ENCODE results near the gene TAAR9. TPM values are rescaled to one million over a fixed set of nuclear protein-coding genes. Genes with fewer than 3 reads are reported as not detected.
"Not testable (repeated sequence)": the region's sequence is repeated elsewhere in the genome, so short reads cannot be mapped to it uniquely, and the experiment has no call there.

The TAAR9 gene
- total RNA-seq, 4 donors from 2014 or later, result not detected

DNA sequence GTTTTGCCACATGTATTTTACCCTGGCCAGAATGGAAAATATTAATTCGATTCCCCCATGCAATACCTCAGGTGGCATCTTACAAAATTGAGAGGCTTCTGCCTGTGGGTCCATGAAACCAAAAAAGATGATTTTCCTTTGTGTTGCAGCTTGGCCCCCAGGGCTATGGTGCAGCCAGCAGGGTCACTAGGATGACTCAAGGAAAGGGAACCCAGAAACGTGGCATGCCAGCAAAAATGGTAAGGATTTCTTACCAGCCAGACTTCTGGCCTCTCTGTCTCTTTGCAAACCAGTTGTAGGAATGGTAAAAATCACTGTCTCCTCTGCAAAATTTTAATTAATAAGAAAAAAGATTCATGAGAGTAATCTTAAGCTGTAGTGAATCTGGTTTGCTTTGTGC is 11.6 kb upstream of the TAAR9 start:
- in situ Hi-C loops (cut with MboI; ENCODE audit: low pct_ligation_motif_present in 1 of 4, low pct_unique_long_range_greater_than_20kb in 1 of 4, low sequenced_read_pairs in 3 of 4) (loop anchor here (25.0 kb wide), 2 partner anchors 236 to 261 kb away; partner anchors contain the start of genes VNN2 (in 3 of the 4) and SLC18B1 (in 1 of the 4)), intact Hi-C loops (cut with DNase I; ENCODE audit: low total_unique reads) (no loop called here)
- H3K9me3 ChIP-seq, result no peaks in the 10 kb centered on the region
- 56 to 67% methylated on average over 2 of the region's 2 CpGs for WGBS, 2 donors (ENCODE audit: low coverage in 1 of 2)
- no peak for DNase-seq
- no peaks in the 10 kb centered on the region for H3K36me3 ChIP-seq
- H3K27me3 ChIP-seq, result no peaks in the 10 kb centered on the region
- TF ChIP-seq POLR2A (IDR thresholded peaks at IDR 0.05), result no peak
- TF ChIP-seq EP300 (IDR thresholded peaks at IDR 0.05; ENCODE audit: low read depth), result no peak
- no peak for TF ChIP-seq POLR2AphosphoS5 (IDR thresholded peaks at IDR 0.05)
- TF ChIP-seq, protein P1, sequence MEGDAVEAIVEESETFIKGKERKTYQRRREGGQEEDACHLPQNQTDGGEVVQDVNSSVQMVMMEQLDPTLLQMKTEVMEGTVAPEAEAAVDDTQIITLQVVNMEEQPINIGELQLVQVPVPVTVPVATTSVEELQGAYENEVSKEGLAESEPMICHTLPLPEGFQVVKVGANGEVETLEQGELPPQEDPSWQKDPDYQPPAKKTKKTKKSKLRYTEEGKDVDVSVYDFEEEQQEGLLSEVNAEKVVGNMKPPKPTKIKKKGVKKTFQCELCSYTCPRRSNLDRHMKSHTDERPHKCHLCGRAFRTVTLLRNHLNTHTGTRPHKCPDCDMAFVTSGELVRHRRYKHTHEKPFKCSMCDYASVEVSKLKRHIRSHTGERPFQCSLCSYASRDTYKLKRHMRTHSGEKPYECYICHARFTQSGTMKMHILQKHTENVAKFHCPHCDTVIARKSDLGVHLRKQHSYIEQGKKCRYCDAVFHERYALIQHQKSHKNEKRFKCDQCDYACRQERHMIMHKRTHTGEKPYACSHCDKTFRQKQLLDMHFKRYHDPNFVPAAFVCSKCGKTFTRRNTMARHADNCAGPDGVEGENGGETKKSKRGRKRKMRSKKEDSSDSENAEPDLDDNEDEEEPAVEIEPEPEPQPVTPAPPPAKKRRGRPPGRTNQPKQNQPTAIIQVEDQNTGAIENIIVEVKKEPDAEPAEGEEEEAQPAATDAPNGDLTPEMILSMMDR (IDR thresholded peaks at IDR 0.05), result no peak
- no peak overlapping the region for H3K27ac ChIP-seq
- peaks cover 0 to 4% (median 2%) of the 10 kb centered on the region in 4 donors for H3K4me1 ChIP-seq
- H3K4me3 ChIP-seq, result no peak overlapping the region

DNA sequence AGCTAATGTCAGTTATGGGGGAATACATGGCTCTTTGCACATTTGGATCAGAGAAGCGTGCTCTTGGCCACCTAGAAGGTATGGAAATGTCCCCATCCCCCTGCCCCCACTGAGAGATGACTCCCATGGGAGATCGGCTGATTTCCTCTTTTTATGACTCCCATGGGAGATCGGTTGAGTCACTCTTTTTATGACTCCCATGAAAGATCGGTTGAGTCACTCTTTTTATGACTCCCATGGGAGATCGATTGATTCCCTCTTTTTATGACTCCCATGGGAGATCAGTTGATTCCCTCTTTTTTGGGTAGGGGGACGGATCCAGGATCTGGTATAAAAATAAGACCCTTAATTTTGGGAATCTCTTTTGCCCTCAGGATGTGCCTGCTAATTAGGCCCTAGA is 10.3 kb upstream of the TAAR9 start:
- Histone ChIP-seq H3K4me3 (no peak overlapping the region), H3K9me3 (no peaks in the 10 kb centered on the region), H3K27me3 (no peaks in the 10 kb centered on the region), H3K27ac (no peak overlapping the region), H3K4me1 (peaks cover 0 to 4% (median 2%) of the 10 kb centered on the region in 4 donors), H3K36me3 (no peaks in the 10 kb centered on the region)
- TF ChIP-seq POLR2A (IDR thresholded peaks at IDR 0.05), result no peak
- TF ChIP-seq, protein P1 (IDR thresholded peaks at IDR 0.05), result no peak
- TF ChIP-seq EP300 (IDR thresholded peaks at IDR 0.05; ENCODE audit: low read depth), result no peak
- TF ChIP-seq POLR2AphosphoS5 (IDR thresholded peaks at IDR 0.05), result no peak
- in situ Hi-C loops (cut with MboI; ENCODE audit: low pct_ligation_motif_present in 1 of 4, low pct_unique_long_range_greater_than_20kb in 1 of 4, low sequenced_read_pairs in 3 of 4), result loop anchor here (25.0 kb wide), 2 partner anchors 235 to 260 kb away; partner anchors contain the start of genes VNN2 (in 3 of the 4) and SLC18B1 (in 1 of the 4)
- 30 to 52% methylated on average over 2 to 6 of the region's 6 CpGs for WGBS, 2 donors (ENCODE audit: low coverage in 1 of 2)
- no peak for DNase-seq
- intact Hi-C loops (cut with DNase I; ENCODE audit: low total_unique reads), result no loop called here

DNA sequence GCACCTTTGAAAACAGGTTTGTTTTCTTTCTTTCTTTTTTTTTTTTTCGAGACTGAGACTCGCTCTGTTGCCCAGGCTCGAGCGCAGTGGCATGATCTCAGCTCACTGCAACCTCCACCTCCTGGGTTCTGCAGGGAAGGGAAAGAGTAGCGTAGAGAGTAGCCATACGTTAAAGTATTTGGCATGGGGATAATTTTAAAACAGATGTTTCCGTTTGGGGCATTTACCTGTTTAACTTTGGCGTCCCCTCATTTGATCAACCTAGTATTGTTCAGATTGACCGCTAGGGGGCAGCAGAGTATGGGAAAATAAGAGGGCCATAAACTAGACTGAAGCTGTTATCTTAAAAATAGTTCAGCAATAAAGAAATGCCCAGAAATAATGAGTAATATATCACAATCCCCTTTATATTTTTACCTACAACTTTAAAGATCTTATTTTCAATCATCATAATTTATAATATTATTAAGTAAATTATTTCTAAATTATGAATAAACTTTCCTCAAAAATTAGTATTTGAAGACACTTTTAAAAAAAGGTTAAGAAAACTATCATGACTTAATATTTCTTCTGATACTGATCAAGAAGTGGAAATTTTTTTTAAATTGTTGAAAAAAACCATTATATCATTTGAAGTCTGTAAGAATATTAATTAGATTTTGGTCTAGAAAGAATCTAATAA is 7.6 kb upstream of the TAAR9 start:
- 11 to 21% methylated on average over 9 of the region's 9 CpGs for WGBS, 2 donors (ENCODE audit: low coverage in 1 of 2)
- in situ Hi-C loops (cut with MboI; ENCODE audit: low pct_ligation_motif_present in 1 of 4, low pct_unique_long_range_greater_than_20kb in 1 of 4, low sequenced_read_pairs in 3 of 4), result loop anchor here (25.0 kb wide), 2 partner anchors 232 to 257 kb away; partner anchors contain the start of genes VNN2 (in 3 of the 4) and SLC18B1 (in 1 of the 4)
- intact Hi-C loops (cut with DNase I; ENCODE audit: low total_unique reads), result no loop called here

DNA sequence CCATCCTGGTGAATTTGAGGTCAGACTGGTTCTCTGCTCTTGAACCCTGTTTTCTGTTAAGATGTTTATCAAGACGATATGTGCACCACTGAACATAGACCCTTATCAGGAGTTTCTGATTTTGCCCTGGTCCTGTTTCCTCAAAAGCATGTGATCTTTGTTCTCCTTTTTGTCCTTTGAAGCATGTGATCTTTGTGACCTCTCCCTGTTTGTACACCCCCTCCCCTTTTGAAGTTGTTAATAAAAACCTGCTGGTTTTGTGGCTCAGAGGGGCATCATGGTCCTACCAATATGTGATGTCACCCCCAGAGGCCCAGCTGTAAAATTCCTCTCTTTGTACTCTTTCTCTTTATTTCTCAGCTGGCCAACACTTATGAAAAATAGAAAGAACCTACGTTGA is 3.5 kb upstream of the TAAR9 start:
- WGBS, 2 donors (ENCODE audit: low coverage in 1 of 2), result 73 to 83% methylated on average over 1 to 2 of the region's 2 CpGs
- H3K4me3 ChIP-seq; H3K4me1 ChIP-seq; H3K27ac ChIP-seq; H3K9me3 ChIP-seq; DNase-seq; H3K36me3 ChIP-seq; intact Hi-C loops (cut with DNase I; ENCODE audit: low total_unique reads): not testable (repeated sequence)
- H3K27me3 ChIP-seq, result peaks cover 15% of the 10 kb centered on the region
- in situ Hi-C loops (cut with MboI; ENCODE audit: low pct_ligation_motif_present in 1 of 4, low pct_unique_long_range_greater_than_20kb in 1 of 4, low sequenced_read_pairs in 3 of 4), result loop anchor here (25.0 kb wide), 2 partner anchors 228 to 253 kb away; partner anchors contain the start of genes VNN2 (in 3 of the 4) and SLC18B1 (in 1 of the 4)

More for the DNA sequence above, 7.6 kb upstream of the TAAR9 start:
- DNase-seq, result peak; percentile 63
- Histone ChIP-seq H3K36me3 (no peaks in the 10 kb centered on the region), H3K27ac (no peak overlapping the region), H3K27me3 (no peaks in the 10 kb centered on the region), H3K9me3 (no peaks in the 10 kb centered on the region), H3K4me1 (peaks cover 0 to 4% (median 2%) of the 10 kb centered on the region in 4 donors), H3K4me3 (peak overlapping the region in 1 of 4 donors; percentile 9)
- TF ChIP-seq POLR2A (IDR thresholded peaks at IDR 0.05), result no peak
- TF ChIP-seq, protein P1 (IDR thresholded peaks at IDR 0.05), result peak; percentile 80 to 90 (median 85)

Data from transverse colon (tissue), 4 donors.